GM18505 (cell line): ENCODE results near the gene ZFP69B.
A peak's percentile ranks its signal among the peaks of the same experiment; 100 is the strongest.

Source experiments
- ATAC-seq: cut with Tn5 transposase; IDR thresholded peaks from one replicate; pipeline ENCODE4 v1.9.1; 2021; ENCODE audit not compliant: unreplicated experiment
- POLR2A ChIP-seq: IDR thresholded peaks from 4 replicates; pipeline ENCODE4 v1.6.1; 2011; ENCODE audit warnings: borderline replicate concordance; ENCODE audit not compliant: insufficient read depth, insufficient read length; ENCODE audit errors: extremely low read depth

The ZFP69B gene

DNA sequence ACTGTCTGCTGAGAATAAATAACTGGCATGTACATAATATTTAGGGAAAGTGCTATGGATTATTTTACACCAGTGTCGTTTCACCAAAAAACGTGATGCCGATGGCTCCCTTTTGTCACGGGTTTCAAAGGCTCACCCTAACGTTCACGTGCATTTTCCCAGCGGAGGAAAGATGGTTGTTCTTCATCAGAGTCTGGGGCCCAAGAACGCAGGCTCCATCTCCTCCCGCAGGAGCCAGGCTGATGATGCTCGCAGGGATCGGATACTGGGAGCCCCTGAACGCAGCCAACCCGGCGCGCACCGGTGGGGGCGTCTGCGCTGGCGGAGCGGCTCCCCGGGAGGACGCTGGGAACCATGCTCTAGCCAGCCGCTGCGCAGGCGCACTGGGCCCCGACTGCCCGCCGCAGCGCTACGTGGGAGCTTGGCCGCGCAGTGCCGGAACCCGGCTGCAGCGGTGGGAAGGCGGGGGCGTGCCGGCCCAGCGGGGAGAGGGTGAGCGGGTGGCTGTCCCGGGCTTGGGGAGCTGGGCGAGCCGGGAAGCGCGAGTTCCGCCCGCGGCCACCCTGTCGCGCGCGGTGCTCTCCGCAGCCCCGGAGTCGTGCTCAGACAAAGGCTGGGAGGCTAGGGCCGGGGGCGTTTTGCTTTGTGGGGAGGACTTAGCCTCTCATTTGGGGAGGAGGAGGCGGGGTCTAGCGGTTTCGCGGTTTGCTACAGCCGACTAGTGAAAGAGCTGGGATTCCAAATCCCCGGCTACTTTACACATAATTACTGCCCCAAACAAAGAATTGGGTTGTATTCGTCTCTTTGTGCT, at the start of gene ZFP69B:
TSS of gene ZFP69B (plus strand) at position 793 of the 811 bp plus-strand sequence. CDS start 486 bp downstream, outside the sequence.
- ATAC-seq, result peak; percentile 88

DNA sequence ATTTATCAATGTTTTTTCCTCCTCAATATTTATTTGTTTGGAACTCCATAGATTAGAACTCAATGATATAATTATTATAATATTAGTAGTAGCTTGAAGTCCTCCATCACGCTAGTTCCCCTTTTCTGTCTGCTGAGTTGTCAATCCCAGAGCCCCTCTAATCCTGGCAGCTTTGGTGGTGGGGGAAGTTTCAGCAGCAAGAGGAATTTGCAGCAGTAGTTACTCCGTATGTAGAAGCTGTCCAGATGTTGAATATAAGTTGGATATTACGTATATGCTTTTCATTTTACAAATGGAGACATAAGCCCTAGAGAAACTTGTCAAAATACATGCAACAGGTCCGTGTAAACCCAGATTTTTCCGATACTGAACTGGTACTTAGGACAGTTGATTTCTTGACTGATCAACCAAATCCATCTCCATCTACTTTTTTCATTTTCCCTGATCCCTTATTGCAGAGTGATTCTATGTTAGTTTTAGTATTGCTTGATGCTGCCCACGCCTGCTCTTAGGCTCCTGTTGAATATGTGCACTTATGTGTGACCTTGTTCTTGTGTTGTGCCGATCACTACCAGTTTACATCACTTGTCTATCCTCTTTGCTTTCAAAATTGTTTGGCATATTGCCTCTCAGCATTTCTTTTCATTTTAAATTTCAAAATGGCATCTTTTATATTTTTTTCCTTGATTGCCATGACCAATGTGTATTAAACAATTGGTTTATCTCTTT, 48.6 kb upstream of the ZFP69B start:
- no peak for TF ChIP-seq POLR2A
- ATAC-seq, result no peak

More for the DNA sequence above, at the start of gene ZFP69B:
- peak; percentile 71 for TF ChIP-seq POLR2A

DNA sequence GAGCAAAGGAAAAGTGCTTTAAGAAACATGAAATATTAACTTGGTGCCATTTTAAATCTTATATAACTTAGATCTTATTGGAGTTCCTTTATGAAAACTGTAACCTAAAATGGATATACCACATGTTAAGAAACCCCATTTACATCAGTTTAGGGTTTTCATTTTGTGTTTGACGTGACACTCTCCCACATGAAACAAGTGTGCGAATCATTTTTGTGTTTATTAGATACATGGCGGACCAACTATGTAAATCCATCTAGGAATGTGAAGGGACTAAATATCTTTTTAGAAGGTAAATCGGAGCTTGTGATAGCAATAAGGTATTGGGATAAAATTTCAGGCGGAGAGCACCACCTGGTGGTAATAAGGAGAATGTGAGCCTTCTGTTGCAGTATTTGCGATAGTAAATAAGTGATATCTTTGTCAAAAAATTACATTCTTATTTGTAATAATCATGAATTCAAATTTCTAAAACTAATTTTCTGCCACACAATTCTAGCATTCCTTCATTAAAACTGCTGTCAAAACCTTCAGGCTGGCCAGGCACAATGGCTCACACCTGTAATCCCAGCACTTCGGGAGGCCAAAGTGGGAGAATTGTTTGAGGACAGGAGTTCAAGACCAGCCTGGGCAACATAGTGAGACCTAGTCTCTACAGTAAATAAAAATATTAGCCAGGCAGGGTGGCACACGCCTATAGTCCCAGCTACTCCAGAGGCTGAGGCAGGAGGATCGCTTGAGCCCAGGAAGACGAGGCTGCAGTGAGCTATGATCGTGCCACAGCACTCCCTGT, 45.4 kb upstream of the ZFP69B start:
- ATAC-seq, result no peak
- TF ChIP-seq POLR2A, result no peak

DNA sequence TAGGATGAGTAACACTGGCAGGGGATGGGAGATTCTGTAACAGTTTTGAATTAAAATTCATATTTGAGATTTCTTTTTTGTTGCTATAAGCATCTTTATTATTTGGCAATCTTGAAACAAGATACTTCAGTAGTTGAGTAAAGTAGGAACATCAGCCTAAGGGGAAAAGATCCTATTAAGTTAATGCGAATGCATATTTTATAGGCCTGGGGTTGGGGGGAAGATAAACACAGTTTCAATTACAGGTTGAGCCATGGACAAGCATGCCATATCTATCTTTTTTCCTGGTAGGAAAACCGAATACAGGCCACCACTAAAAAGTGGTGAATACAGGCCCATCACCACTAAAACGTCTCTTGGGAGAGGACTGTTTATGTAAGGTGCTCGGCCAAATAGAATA, 44.5 kb upstream of the ZFP69B start:
- ATAC-seq, result no peak
- no peak for TF ChIP-seq POLR2A

DNA sequence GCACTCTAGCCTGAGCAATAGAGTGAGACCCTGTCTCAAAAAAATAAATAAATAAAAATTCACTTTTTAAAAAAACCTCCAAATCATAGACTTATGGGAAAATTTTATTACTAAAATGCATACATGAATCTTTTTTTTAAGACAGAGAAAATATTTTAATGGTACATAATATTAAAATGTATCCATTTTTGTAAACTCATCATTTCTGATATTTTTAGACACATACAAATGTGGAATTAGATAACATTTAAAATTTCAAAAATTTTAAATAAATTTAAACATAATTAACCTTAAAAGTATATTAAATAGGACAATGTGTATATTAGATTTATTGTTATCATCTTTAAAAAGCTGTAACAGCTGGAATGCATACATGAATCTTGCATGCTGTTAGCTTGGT, 42.8 kb upstream of the ZFP69B start:
- ATAC-seq, result no peak
- no peak for TF ChIP-seq POLR2A

DNA sequence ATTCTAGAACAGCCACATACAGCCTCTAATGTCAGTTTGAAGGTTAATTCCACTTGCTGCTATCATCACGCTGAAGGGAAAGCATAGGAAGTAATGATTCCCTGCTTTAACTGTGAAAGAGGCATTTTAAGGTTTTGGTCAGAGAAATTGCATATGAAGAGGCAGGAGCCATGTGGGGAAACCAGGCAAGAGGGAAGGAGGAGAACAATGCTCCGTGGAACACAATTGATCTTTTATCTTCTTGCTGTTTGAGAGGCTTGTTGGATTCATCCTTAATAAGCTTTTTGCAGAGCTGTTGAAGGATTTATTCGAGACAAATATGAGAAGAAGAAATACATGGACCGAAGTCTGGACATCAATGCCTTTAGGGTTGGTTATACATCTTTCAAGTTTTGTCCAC, 40.8 kb upstream of the ZFP69B start:
- TF ChIP-seq POLR2A, result no peak
- no peak for ATAC-seq

DNA sequence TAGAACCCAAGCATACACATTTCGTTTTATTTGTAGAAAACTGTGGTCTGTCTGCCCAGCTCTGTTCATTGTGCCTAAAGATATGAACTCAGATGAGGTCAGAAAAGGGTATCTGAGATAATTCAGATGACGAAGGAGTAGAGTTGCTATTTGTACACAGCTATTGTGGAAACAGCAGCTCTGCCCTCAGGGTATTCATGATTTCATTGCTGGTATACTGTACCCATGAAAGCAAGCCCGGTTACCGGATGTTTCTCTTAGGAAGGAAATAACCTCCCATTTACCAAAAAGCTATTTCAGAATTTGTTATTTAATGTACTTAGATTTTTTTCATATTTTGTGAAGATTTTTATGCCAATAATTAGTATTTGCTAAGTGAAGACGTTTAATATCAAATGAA, 39.0 kb upstream of the ZFP69B start:
- TF ChIP-seq POLR2A, result no peak
- ATAC-seq, result no peak

DNA sequence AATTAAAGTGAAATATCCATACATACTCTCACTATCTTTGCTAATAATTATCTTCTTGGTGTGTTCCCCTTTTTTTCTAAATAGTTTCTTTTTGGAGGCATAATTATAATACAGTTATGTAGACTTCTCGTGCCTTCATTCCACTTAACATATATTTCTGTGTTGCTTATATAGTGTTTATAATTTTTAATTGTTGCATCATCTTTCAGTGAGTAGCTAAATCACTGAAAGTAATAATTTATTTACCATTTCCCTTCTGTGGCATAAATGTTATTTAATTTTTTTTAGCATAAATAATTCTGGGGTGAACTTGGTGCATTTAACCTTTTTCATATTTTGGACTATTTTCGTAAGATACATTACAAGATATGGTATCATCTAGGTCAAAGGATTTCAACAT, 38.4 kb upstream of the ZFP69B start:
- ATAC-seq, result no peak
- no peak for TF ChIP-seq POLR2A

DNA sequence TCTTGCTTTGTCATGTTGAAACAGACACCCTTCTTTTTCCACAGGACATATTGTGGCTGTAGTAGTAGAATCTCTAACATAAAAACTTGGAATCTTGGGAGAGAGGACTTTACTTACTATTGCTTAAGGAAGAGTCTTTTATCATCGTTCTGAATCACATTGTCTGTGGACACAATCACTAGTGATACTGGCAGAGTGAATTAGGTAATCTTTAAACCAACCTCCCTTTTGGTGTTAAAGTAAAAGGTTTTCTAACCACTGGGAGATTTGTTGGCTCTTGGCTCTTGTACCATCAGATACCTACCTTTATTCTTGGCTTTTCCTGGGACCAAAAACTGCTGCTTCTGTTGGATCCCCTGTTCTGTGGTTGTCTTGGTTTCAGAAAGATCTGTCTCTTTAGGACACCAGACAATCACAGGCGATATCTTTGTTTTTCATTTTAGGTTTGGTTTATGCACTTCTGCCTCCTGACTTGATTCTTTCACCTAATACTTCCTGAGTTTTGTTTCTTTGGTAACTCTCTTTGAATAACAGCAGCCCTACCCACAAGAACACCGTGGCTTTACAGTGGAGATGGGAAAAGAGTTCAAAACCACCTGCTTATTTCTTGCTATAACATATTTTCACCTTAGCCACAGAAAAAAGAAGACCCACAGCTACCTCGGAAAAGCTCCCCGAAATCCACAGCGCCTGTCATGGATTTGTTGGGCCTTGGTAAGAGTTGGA, 36.6 kb upstream of the ZFP69B start:
- ATAC-seq, result no peak
- TF ChIP-seq POLR2A, result no peak

DNA sequence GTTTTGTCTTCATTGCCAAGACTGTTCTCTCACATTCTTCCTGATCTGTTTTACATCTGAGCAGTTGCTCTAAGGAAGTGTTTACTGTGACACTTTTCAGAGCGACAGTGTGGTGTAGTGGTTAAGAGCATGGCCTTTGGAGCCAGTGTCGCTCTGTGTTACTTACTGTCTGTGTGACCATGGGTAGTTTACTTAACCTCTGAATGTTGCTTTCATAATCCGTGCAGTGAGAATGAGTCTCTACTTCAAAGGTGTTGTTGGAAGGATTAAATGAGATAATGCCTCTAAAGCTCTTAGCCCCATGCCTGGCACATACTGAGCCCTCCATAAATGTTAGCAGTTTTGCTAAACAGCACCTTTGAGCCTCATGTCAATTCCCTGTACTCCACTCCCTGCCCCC, 35.9 kb upstream of the ZFP69B start:
- TF ChIP-seq POLR2A, result no peak
- ATAC-seq, result no peak

DNA sequence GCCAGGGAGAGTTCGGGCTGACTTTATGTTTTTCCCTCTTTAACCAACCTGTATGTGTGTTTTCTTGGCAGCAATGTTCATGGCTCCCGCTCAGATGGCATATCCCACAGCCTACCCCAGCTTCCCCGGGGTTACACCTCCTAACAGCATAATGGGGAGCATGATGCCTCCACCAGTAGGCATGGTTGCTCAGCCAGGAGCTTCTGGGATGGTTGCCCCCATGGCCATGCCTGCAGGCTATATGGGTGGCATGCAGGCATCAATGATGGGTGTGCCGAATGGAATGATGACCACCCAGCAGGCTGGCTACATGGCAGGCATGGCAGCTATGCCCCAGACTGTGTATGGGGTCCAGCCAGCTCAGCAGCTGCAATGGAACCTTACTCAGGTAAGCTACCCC, 33.6 kb upstream of the ZFP69B start:
- no peak for TF ChIP-seq POLR2A
- no peak for ATAC-seq

DNA sequence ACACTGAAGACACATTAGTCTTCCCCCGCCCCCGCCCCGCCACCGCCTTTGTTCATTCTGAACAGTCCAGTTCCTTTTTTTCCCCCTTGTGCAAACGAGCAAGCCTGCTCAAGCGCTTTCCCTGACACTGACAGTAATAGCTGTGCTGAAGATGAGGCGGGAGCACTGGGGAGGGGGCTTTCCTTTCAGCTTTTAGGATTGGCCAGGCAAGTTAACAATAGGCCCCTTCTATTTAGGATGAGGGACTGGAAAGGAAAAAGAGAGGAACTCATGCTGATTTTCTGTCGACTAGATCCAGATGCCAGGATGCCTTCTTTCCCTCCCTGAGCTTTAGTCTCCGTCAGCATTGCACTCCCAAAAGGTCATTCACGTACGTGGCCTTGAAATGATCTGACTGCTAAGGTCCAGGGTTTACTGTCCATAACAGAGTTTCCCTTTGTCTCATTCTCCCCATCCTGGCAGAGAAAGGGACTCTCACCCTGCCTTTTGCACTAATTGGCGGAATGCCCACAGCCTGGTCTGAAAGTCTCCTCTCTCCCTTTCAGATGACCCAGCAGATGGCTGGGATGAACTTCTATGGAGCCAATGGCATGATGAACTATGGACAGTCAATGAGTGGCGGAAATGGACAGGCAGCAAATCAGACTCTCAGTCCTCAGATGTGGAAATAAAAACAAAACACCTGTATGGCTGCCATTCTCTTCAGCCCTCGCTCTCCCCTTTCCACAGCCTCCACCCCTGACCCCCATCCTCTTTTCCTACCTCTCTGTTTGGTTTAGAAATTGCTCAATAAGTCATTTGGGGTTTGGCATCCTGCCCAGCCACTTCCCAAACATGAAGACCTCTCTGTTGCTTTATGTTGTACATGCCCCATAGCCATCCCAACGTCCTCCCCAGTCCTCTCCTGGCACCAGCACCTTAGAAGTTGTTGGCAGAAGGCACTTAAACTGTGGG, 28.6 kb upstream of the ZFP69B start:
- ATAC-seq, result no peak
- TF ChIP-seq POLR2A, result no peak
